Liver (tissue), 3 donors: ENCODE data around the gene CEL.

ENCODE experiments used
- FOXA1 ChIP-seq: IDR thresholded peaks from 2 replicates; pipeline ENCODE4 v1.6.1; 2016; ENCODE audit warnings: antibody characterized with exemption
- HNF4G ChIP-seq: IDR thresholded peaks from 2 replicates; pipeline ENCODE4 v1.6.1; 2016; ENCODE audit warnings: antibody characterized with exemption
- JUND ChIP-seq, 2 donors: IDR thresholded peaks; 2 replicates each; pipeline ENCODE4 v1.6.1; 2016; ENCODE audit warnings: antibody characterized with exemption in 2 of 2
- NR2F2 ChIP-seq: IDR thresholded peaks from 2 replicates; pipeline ENCODE4 v1.6.1; 2016; ENCODE audit warnings: antibody characterized with exemption
- RAD21 ChIP-seq, 2 donors: IDR thresholded peaks; 2 replicates each; pipeline ENCODE4 v1.6.1; 2016; ENCODE audit warnings: antibody characterized with exemption in 2 of 2, mild to moderate bottlenecking in 2 of 2
- TAF1 ChIP-seq: conservative IDR thresholded peaks from 2 replicates; pipeline ENCODE4 v1.6.1; 2016; ENCODE audit warnings: antibody characterized with exemption, mild to moderate bottlenecking
- YY1 ChIP-seq: IDR thresholded peaks from 2 replicates; pipeline ENCODE4 v1.6.1; 2016; ENCODE audit warnings: antibody characterized with exemption, mild to moderate bottlenecking
- TF ChIP-seq, protein P1 (sequence below): fragments of 150-350 bp; IDR thresholded peaks from 2 replicates; pipeline ENCODE4 v1.5.1; 2017; ENCODE audit warnings: improper control_type of control experiment, low read depth, low read length; ENCODE audit not compliant: missing input control
- TF ChIP-seq, protein P2 (sequence below): IDR thresholded peaks from 2 replicates; pipeline ENCODE4 v1.6.1; 2016; ENCODE audit warnings: antibody characterized with exemption, mild to moderate bottlenecking
- TF ChIP-seq, protein P3 (sequence below): IDR thresholded peaks from 2 replicates; pipeline ENCODE4 v1.6.1; 2016; ENCODE audit warnings: antibody characterized with exemption
- donor health status: healthy.
- donor health status: healthy.

DNA sequence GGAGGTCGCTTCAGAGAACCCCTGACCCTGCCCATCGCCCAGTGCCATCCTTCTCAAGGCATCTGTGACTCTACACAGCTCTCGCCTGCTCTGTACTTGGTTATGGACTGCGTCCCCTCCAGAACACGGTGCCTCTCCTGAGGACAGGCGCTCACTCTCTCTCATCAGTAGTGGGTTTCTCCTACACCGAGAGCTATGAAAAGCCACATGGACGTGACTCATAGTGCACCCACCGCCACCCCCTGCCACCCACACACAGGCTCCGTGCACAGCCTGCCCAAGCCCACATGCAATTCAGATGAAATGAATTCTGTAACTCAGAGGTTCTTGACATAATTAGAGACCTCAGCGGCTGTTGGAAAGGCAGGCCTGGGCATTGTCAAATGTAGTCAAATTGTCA lies 17.1 kb upstream of the CEL start:
- TF ChIP-seq, protein P1, sequence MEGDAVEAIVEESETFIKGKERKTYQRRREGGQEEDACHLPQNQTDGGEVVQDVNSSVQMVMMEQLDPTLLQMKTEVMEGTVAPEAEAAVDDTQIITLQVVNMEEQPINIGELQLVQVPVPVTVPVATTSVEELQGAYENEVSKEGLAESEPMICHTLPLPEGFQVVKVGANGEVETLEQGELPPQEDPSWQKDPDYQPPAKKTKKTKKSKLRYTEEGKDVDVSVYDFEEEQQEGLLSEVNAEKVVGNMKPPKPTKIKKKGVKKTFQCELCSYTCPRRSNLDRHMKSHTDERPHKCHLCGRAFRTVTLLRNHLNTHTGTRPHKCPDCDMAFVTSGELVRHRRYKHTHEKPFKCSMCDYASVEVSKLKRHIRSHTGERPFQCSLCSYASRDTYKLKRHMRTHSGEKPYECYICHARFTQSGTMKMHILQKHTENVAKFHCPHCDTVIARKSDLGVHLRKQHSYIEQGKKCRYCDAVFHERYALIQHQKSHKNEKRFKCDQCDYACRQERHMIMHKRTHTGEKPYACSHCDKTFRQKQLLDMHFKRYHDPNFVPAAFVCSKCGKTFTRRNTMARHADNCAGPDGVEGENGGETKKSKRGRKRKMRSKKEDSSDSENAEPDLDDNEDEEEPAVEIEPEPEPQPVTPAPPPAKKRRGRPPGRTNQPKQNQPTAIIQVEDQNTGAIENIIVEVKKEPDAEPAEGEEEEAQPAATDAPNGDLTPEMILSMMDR, result no peak
- TF ChIP-seq, protein P2, sequence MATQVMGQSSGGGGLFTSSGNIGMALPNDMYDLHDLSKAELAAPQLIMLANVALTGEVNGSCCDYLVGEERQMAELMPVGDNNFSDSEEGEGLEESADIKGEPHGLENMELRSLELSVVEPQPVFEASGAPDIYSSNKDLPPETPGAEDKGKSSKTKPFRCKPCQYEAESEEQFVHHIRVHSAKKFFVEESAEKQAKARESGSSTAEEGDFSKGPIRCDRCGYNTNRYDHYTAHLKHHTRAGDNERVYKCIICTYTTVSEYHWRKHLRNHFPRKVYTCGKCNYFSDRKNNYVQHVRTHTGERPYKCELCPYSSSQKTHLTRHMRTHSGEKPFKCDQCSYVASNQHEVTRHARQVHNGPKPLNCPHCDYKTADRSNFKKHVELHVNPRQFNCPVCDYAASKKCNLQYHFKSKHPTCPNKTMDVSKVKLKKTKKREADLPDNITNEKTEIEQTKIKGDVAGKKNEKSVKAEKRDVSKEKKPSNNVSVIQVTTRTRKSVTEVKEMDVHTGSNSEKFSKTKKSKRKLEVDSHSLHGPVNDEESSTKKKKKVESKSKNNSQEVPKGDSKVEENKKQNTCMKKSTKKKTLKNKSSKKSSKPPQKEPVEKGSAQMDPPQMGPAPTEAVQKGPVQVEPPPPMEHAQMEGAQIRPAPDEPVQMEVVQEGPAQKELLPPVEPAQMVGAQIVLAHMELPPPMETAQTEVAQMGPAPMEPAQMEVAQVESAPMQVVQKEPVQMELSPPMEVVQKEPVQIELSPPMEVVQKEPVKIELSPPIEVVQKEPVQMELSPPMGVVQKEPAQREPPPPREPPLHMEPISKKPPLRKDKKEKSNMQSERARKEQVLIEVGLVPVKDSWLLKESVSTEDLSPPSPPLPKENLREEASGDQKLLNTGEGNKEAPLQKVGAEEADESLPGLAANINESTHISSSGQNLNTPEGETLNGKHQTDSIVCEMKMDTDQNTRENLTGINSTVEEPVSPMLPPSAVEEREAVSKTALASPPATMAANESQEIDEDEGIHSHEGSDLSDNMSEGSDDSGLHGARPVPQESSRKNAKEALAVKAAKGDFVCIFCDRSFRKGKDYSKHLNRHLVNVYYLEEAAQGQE, result no peak
- TF ChIP-seq NR2F2 (no peak), FOXA1 (no peak), RAD21 (IDR thresholded peaks at IDR 0.05) (no peak), TAF1 (no peak), YY1 (no peak), HNF4G (no peak), JUND (IDR thresholded peaks at IDR 0.05) (no peak)
- TF ChIP-seq, protein P3, sequence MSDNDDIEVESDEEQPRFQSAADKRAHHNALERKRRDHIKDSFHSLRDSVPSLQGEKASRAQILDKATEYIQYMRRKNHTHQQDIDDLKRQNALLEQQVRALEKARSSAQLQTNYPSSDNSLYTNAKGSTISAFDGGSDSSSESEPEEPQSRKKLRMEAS, result no peak
